ENCODE results near the gene NDOR1.

DNA sequence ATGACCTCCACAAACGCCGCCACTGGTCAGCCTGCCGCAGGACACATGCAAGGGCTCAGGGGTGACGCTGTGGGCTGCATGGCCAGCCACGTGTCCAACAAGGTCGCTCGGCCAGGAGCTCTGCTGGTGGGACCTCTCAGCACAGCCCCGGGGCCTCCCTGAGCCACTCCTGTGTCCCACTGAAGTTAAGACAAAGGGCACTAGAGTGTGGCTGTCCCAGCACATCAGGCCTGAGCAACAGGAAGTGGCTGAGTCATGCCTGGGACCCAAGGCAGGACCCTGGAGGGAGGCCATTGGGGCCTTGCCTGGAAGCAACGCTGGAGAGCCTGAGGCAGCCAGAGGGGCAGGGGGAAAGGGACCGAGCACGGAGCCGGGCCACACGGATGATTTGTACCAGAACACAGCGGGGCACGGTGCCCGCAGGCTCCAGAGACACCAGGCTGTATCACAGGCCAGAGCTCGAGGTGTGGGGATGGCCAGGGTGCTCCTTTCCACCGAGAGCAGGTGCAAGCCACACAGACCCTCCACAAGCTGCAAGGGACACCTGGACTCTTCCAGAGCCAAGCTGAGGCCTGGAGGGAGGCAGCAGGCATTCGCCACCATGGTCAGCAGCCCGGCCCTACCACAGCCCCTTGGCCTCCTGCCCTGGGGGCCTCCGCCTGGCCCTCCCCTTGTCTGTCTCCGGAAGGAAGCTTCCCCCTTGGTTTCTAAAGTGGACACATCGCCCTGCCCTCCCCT lies 27.1 kb upstream of the NDOR1 start:
- TF ChIP-seq HDAC2 (IDR thresholded peaks at IDR 0.05) (no peak), MYC (IDR thresholded peaks at IDR 0.05; ENCODE audit: borderline replicate concordance, low read length) (no peak), FOSL2 (IDR thresholded peaks at IDR 0.05) (no peak), FOSL2 (CRISPR knock-in tag; IDR thresholded peaks at IDR 0.05) (no peak), NPAS2 (CRISPR knock-in tag; IDR thresholded peaks at IDR 0.05; ENCODE audit: borderline replicate concordance) (no peak)
- TF ChIP-seq, protein P1, sequence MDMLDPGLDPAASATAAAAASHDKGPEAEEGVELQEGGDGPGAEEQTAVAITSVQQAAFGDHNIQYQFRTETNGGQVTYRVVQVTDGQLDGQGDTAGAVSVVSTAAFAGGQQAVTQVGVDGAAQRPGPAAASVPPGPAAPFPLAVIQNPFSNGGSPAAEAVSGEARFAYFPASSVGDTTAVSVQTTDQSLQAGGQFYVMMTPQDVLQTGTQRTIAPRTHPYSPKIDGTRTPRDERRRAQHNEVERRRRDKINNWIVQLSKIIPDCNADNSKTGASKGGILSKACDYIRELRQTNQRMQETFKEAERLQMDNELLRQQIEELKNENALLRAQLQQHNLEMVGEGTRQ (IDR thresholded peaks at IDR 0.05), result no peak
- TF ChIP-seq, protein P2, sequence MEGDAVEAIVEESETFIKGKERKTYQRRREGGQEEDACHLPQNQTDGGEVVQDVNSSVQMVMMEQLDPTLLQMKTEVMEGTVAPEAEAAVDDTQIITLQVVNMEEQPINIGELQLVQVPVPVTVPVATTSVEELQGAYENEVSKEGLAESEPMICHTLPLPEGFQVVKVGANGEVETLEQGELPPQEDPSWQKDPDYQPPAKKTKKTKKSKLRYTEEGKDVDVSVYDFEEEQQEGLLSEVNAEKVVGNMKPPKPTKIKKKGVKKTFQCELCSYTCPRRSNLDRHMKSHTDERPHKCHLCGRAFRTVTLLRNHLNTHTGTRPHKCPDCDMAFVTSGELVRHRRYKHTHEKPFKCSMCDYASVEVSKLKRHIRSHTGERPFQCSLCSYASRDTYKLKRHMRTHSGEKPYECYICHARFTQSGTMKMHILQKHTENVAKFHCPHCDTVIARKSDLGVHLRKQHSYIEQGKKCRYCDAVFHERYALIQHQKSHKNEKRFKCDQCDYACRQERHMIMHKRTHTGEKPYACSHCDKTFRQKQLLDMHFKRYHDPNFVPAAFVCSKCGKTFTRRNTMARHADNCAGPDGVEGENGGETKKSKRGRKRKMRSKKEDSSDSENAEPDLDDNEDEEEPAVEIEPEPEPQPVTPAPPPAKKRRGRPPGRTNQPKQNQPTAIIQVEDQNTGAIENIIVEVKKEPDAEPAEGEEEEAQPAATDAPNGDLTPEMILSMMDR (IDR thresholded peaks at IDR 0.05), result no peak
